RWPE1 (cell line): Measurements from ENCODE around the gene HBP1.

Experiments used
- CTCF ChIA-PET: fragments of 350-600 bp; sonication (Branson Sonifier 250); formaldehyde crosslinking; extraction: SDS; loops from one replicate; lab custom pipeline; 2021; lab: Yijun Ruan, JAX
- POLR2A ChIA-PET: fragments of 400-600 bp; formaldehyde crosslinking; extraction: SDS; loops from one replicate; lab custom pipeline; 2020; ENCODE audit warnings: antibody characterized with exemption; ENCODE audit not compliant: low non-redundant PET; lab: Yijun Ruan, JAX
- DNase-seq: peaks from one replicate; pipeline ENCODE4 v3.0.0; 2012; ENCODE audit warnings: low spot score
- H3K27ac ChIP-seq: fragments of 450-650 bp; 2 replicates; pipeline ENCODE4 v1.5.1; 2017
- TF ChIP-seq, protein P1 (sequence below): fragments of 450-650 bp; conservative IDR thresholded peaks from 2 replicates; pipeline ENCODE4 v1.5.1; 2017; ENCODE audit warnings: low read depth, mild to moderate bottlenecking

Gene HBP1

DNA sequence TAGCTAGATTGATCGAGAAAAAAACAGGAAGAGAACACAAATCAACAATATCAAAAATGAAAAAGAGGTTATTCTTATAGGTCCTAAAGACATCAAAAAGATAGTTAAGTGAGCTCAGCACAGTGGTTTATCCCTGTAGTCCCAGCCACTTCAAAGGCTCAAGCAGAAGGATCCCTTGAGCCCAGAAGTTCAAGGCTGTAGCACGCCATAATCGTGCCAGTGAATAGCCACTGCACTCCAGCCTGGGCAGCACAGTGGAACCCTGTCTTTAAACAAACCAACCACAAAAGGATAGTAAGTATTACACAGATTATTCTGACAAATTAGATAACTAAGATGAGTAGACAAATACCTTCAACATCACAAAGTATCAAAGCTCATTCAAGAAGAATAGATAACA, 83.2 kb downstream of the HBP1 start:
- ChIA-PET CTCF (no interaction called here), POLR2A (no interaction called here)
- TF ChIP-seq, protein P1, sequence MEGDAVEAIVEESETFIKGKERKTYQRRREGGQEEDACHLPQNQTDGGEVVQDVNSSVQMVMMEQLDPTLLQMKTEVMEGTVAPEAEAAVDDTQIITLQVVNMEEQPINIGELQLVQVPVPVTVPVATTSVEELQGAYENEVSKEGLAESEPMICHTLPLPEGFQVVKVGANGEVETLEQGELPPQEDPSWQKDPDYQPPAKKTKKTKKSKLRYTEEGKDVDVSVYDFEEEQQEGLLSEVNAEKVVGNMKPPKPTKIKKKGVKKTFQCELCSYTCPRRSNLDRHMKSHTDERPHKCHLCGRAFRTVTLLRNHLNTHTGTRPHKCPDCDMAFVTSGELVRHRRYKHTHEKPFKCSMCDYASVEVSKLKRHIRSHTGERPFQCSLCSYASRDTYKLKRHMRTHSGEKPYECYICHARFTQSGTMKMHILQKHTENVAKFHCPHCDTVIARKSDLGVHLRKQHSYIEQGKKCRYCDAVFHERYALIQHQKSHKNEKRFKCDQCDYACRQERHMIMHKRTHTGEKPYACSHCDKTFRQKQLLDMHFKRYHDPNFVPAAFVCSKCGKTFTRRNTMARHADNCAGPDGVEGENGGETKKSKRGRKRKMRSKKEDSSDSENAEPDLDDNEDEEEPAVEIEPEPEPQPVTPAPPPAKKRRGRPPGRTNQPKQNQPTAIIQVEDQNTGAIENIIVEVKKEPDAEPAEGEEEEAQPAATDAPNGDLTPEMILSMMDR, result no peak
- DNase-seq, result no peak
- H3K27ac ChIP-seq, result no peak overlapping the region
